Kidney (tissue), 14 donors: ENCODE measurements around the gene PPP1R17. TPM values are rescaled to one million over a fixed set of nuclear protein-coding genes. Genes with fewer than 3 reads are reported as not detected.

Experiments
- DNase-seq, 5 donors: peaks; one replicate each; pipeline ENCODE4 v3.0.0-alpha.2; 2013 to 2020
- FAIRE-seq: peaks from 2 replicates; lab custom pipeline; 2012; peaks lifted over from hg19 to GRCh38; lab: Jason Lieb, UNC
- H3K27ac ChIP-seq, 2 donors: one replicate each; pipeline ENCODE4 v1.7.0; 2013; ENCODE audit warnings: low read depth in 2 of 2, low read length in 2 of 2, inconsistent platforms in 1 of 2
- H3K27me3 ChIP-seq: one replicate; pipeline ENCODE4 v1.7.1; 2013; ENCODE audit warnings: low read length, inconsistent platforms; ENCODE audit not compliant: control insufficient read depth, insufficient read depth
- H3K36me3 ChIP-seq, 3 donors: one replicate each; pipeline versions ENCODE4 v1.7.0 to v1.7.1; 2013; ENCODE audit warnings: low read length in 3 of 3, control low read depth in 1 of 3, inconsistent platforms in 1 of 3; ENCODE audit not compliant: insufficient read depth in 3 of 3, control insufficient read depth in 2 of 3
- H3K4me1 ChIP-seq, 3 donors: one replicate each; pipeline versions ENCODE4 v1.7.0 to v1.7.1; 2013; ENCODE audit warnings: low read length in 3 of 3, inconsistent platforms in 1 of 3, low read depth in 1 of 3; ENCODE audit not compliant: control insufficient read depth in 2 of 3, insufficient read depth in 2 of 3
- H3K4me3 ChIP-seq, 3 donors: one replicate each; pipeline versions ENCODE4 v1.7.0 to v1.8.1; 2013; ENCODE audit warnings: low read length in 3 of 3, control low read depth in 1 of 3, inconsistent platforms in 1 of 3
- H3K9ac ChIP-seq, 3 donors: one replicate each; pipeline versions ENCODE4 v1.7.0 to v1.7.1; 2013; ENCODE audit warnings: low read length in 3 of 3, control low read depth in 1 of 3, inconsistent platforms in 1 of 3
- H3K9me3 ChIP-seq, 3 donors: one replicate each; pipeline versions ENCODE4 v1.7.0 to v1.7.1; 2013; ENCODE audit warnings: low read length in 3 of 3, control low read depth in 1 of 3, inconsistent platforms in 1 of 3; ENCODE audit not compliant: control insufficient read depth in 2 of 3, insufficient read depth in 1 of 3
- intact Hi-C: fragments of 100-400 bp; cut with DNase I; formaldehyde crosslinking; loops from one replicate; pipeline ENCODE4 v1.11.1; 2022
- polyA plus RNA-seq: library from polyadenylated mRNA; stranded (reverse); fragments of 350-450 nt; fragmentation: Illumina TruSeq; extraction: RNeasy Lipid Tissue Mini Kit (QIAGEN cat#74804); gene quantifications from one replicate; pipeline ENCODE4 v1.2.3, GENCODE V29; 2014; ENCODE audit warnings: low read depth, low replicate concordance; ENCODE audit not compliant: insufficient read depth
- total RNA-seq: library from RNA; stranded (reverse); fragmentation: NEBNext Ultra II Directional; extraction: Animal tissue kit (Norgen Biotek cat#: 25700); gene quantifications from one replicate; pipeline ENCODE4 v1.2.1, GENCODE V29; 2021
- TF ChIP-seq, protein P1 (sequence below): IDR thresholded peaks from 3 replicates; pipeline ENCODE4 v1.5.1; 2012; ENCODE audit warnings: mild to moderate bottlenecking, moderate library complexity, borderline replicate concordance; ENCODE audit not compliant: insufficient read depth; ENCODE audit errors: extremely low read depth
- donor health status: control.
- donor health status: control.
- donor health status: control.
- donor health status: control.
- donor health status: control.
- donor health status: DM: yes; HTN: yes; CAD: no.
- donor health status: Normal renal cell carcinoma (clear cell type).

PPP1R17 gene
- total and polyA plus RNA-seq, 2 donors from 2014 or later = not detected

DNA sequence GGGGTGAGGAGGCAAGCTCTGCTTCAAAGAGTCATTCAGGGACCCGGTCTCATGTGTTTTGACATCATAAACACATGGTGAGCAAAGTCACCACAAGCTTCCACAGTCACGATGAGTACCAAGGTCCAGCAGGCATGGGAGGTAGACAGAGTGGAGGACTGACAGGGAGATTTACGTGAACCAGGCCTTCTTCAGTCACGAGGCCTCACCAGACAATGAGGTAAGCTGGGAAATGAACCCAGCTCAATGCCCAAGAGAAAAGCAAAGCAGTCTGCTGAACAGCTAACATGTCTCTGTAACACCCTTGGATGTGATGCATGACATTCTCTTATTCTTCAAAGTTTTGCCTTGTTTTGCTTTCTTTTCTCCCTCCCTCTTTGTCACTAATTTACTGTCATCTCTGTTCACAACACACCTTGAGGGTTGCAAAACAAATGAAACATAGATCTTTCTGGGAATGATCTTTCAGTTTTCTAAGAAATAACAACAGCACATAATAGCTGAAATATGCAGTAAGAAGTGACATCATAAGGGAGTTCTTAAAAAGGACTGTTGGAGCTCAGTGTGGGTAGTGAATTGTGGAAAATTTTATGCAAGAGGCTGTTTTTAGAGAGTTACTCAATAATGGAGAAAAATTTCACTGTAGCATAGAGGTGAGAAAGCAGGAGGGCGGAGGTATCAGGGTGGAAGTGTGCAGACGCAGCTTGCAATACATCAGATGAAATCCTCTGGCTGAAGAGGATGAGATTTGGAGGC, 9.0 kb downstream of the PPP1R17 start:
- TF ChIP-seq, protein P1, sequence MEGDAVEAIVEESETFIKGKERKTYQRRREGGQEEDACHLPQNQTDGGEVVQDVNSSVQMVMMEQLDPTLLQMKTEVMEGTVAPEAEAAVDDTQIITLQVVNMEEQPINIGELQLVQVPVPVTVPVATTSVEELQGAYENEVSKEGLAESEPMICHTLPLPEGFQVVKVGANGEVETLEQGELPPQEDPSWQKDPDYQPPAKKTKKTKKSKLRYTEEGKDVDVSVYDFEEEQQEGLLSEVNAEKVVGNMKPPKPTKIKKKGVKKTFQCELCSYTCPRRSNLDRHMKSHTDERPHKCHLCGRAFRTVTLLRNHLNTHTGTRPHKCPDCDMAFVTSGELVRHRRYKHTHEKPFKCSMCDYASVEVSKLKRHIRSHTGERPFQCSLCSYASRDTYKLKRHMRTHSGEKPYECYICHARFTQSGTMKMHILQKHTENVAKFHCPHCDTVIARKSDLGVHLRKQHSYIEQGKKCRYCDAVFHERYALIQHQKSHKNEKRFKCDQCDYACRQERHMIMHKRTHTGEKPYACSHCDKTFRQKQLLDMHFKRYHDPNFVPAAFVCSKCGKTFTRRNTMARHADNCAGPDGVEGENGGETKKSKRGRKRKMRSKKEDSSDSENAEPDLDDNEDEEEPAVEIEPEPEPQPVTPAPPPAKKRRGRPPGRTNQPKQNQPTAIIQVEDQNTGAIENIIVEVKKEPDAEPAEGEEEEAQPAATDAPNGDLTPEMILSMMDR = no peak
- Histone ChIP-seq H3K27me3 (no peaks in the 10 kb centered on the region), H3K9me3 (no peaks in the 10 kb centered on the region), H3K36me3 (no peaks in the 10 kb centered on the region), H3K27ac (no peak overlapping the region), H3K9ac (no peak overlapping the region), H3K4me3 (no peak overlapping the region), H3K4me1 (no peaks in the 10 kb centered on the region)
- DNase-seq (no peak), FAIRE-seq (no peak)
- intact Hi-C loops = no loop called here

DNA sequence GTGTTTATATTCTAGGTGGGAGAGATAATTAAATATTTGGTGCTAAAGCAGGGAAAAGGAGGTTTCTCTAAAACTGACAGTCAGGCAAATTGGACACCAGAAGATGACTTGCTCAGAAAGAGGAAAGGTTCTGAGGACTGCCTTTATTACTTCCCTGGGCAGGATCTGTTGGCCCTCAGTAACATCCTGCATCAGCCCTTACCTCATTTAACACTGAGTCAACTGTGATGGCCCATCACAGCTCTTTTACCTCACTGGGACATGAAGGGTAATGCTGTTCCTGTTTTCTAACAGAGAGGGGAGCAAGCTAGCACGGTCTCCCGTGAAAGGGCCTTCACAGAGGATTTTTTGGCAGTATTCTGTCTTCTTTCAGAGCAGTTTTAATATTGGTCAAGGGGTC, 12.0 kb downstream of the PPP1R17 start:
- Histone ChIP-seq H3K9me3 (no peaks in the 10 kb centered on the region), H3K4me1 (no peaks in the 10 kb centered on the region), H3K27me3 (no peaks in the 10 kb centered on the region), H3K4me3 (no peak overlapping the region), H3K9ac (no peak overlapping the region), H3K36me3 (no peaks in the 10 kb centered on the region), H3K27ac (no peak overlapping the region)
- DNase-seq (no peak), FAIRE-seq (no peak)
- intact Hi-C loops = no loop called here
- TF ChIP-seq, protein P1 = no peak

DNA sequence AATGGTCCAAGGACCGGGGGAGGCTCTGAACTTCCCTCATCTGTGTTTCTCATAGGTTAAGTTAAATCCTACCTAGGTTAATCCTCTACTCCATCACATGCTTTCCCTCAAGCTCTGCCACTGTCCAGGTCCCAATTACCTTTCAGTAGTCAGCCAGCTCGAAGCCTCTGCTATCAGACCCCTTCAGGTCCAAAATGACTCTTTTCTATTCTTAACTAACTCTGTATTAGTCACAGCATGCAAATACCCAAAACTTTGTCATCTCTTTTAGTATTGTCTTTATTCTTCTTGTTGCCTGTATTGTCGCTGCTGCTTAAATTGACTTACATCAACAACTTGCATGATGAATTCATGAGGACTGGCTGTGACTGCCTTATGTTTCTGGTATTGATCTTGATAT, 15.3 kb downstream of the PPP1R17 start:
- FAIRE-seq (no peak), DNase-seq (no peak)
- intact Hi-C loops = no loop called here
- no peak overlapping the region for H3K9ac ChIP-seq
- TF ChIP-seq, protein P1 = no peak
- H3K9me3 ChIP-seq = no peaks in the 10 kb centered on the region
- H3K36me3 ChIP-seq = no peaks in the 10 kb centered on the region
- no peak overlapping the region for H3K4me3 ChIP-seq
- no peaks in the 10 kb centered on the region for H3K4me1 ChIP-seq
- no peaks in the 10 kb centered on the region for H3K27me3 ChIP-seq
- no peak overlapping the region for H3K27ac ChIP-seq
